Neutrophil (primary cell): ENCODE results near the gene MGME1.

Experiments used
- H3K27ac ChIP-seq: fragments of 200-600 bp; sonication (generic); 2 replicates; pipeline ENCODE4 v1.5.1; 2016; ENCODE audit warnings: mild to moderate bottlenecking, moderate library complexity
- H3K27me3 ChIP-seq: fragments of 200-600 bp; sonication (generic); 2 replicates; pipeline ENCODE4 v1.6.0; 2016; ENCODE audit warnings: mild to moderate bottlenecking
- H3K36me3 ChIP-seq: fragments of 200-600 bp; sonication (generic); 2 replicates; pipeline ENCODE4 v1.5.1; 2017
- H3K4me1 ChIP-seq, 2 experiments: fragments of 200-600 bp in 1 of 2; sonication (generic) in 1 of 2; 1 replicate in 1 of 2; 2 replicates in 1 of 2; pipeline versions ENCODE4 v1.5.1 to v1.6.1; 2013 to 2016; ENCODE audit warnings: low read depth in 1 of 2, low read length in 1 of 2, mild to moderate bottlenecking in 1 of 2, moderate library complexity in 1 of 2; ENCODE audit not compliant: control insufficient read depth in 1 of 2, insufficient read depth in 1 of 2
- H3K4me3 ChIP-seq, 2 experiments: fragments of 200-600 bp in 1 of 2; sonication (generic) in 1 of 2; 1 replicate in 1 of 2; 2 replicates in 1 of 2; pipeline ENCODE4 v1.5.1; 2013 to 2016; ENCODE audit warnings: low read depth in 1 of 2, low read length in 1 of 2, mild to moderate bottlenecking in 1 of 2, moderate library complexity in 1 of 2
- H3K9me3 ChIP-seq: fragments of 200-600 bp; sonication (generic); 2 replicates; pipeline ENCODE4 v1.5.1; 2016
- TF ChIP-seq, protein P1 (sequence below): fragments of 200-600 bp; sonication (generic); IDR thresholded peaks from 2 replicates; pipeline ENCODE4 v1.5.1; 2016; ENCODE audit warnings: antibody characterized with exemption

Gene MGME1

DNA sequence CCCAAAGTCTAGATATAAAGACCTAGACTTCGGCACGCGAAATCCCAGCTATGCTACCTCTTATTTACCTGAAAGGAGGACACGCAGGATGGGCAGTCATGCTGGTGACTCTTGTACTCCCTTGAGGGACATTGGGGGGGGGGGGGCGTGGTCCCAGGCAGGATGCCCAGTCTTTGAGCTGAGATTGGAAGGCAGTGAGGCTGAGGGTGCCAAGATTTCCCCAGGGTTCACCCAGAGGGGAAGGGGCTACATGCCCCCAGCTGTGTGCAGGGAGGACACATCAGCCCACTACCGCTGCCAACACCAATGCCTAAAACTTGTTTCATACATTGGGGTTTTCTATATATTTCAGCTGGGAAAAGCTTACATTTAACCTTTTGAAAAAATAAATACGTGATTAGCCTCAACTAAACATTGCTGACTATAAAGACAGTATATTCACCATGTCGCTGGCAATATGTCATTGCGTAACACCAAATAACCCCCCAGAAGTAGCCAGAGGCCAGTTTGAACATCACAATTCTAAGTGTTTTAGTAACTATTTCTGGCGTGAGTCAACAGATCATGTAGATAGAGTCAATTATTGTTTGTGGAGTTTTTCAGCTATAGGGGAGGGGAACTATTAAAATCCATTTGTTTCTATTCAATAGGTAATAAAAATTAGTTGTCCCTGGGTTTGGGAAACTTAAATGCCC is 21.6 kb downstream of the MGME1 start:
- Histone ChIP-seq H3K27ac (no peak overlapping the region), H3K36me3 (peaks cover 45% of the 10 kb centered on the region), H3K4me1 (peaks cover 9 to 11% of the 10 kb centered on the region in 2 experiments), H3K27me3 (no peaks in the 10 kb centered on the region), H3K4me3 (no peak overlapping the region), H3K9me3 (no peaks in the 10 kb centered on the region)
- TF ChIP-seq, protein P1, sequence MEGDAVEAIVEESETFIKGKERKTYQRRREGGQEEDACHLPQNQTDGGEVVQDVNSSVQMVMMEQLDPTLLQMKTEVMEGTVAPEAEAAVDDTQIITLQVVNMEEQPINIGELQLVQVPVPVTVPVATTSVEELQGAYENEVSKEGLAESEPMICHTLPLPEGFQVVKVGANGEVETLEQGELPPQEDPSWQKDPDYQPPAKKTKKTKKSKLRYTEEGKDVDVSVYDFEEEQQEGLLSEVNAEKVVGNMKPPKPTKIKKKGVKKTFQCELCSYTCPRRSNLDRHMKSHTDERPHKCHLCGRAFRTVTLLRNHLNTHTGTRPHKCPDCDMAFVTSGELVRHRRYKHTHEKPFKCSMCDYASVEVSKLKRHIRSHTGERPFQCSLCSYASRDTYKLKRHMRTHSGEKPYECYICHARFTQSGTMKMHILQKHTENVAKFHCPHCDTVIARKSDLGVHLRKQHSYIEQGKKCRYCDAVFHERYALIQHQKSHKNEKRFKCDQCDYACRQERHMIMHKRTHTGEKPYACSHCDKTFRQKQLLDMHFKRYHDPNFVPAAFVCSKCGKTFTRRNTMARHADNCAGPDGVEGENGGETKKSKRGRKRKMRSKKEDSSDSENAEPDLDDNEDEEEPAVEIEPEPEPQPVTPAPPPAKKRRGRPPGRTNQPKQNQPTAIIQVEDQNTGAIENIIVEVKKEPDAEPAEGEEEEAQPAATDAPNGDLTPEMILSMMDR: no peak

DNA sequence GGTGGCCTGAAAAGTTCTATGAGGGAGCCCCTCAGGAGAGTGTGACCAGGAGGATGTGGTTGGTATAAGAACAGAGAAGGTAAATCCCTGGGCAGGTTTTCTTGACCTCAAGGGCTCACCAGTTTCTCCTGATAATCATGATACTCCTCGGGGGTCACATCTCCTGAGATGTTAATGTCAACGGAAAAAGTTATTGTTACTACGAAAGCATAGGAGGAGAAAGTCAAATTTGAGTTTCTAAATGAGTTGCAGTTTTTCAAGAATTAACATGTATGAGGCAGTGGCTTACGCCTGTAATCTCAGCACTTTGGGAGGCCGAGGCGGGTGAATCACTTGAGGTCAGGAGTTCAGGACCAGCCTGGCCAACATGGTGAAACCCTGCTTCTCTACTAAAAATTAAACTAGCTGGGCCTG is 23.4 kb downstream of the MGME1 start:
- Histone ChIP-seq H3K36me3 (peaks cover 45% of the 10 kb centered on the region), H3K4me1 (peaks cover 0 to 7% of the 10 kb centered on the region in 2 experiments), H3K9me3 (no peaks in the 10 kb centered on the region), H3K27ac (no peak overlapping the region), H3K27me3 (no peaks in the 10 kb centered on the region), H3K4me3 (no peak overlapping the region)
- TF ChIP-seq, protein P1: no peak

DNA sequence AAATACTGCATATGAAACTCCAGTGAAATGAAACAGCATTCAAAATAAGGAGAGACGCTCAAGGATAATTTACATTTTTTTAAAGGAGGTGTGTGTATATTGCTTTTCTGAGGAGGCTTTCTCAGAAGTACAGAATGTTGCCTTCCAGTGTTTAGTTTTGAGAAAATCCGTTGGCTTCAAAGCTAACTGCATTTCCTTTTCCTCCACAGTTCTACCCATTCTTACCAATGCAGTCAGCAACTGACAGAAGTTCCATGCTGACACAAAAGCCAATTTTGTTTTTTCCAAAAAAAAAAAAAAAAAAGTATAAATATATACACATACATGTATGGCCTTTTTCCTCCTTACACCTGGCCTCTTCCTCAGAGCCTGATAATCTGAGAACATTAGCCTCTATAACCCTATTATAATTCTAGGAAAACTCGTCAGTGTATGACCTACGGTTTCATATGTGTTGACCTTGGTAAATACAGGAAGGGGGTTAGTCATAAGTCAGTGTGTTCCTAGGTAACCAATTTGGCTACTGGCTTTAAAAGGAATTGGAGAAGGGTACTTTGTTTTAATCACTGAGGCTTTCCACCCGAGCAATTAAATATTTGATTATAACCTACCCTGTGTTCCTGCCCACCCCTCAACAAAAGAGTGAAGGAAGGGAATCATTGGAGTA is 24.2 kb downstream of the MGME1 start:
- Histone ChIP-seq H3K36me3 (peaks cover 39% of the 10 kb centered on the region), H3K4me1 (peaks cover 0 to 7% of the 10 kb centered on the region in 2 experiments), H3K27ac (no peak overlapping the region), H3K27me3 (no peaks in the 10 kb centered on the region), H3K9me3 (no peaks in the 10 kb centered on the region), H3K4me3 (no peak overlapping the region)
- TF ChIP-seq, protein P1: no peak

DNA sequence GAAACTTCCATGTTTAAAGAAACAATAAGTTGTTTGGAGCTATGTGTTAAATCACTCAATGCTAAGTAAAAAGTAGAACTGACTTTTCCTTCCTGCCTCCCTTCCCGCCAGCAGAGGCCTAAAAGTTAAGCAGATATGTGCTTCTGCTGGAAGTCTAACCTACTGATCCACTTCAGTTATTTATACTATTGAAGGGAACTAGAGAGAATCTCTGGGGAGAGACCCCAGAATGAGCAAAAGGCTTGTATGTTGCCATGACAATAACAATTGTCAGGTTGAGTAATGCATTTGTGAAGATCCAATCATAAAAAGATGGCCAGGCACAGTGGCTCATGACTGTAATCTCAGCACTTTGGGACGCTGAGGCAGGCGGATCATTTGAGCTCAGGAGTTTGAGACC is 24.7 kb downstream of the MGME1 start:
- H3K9me3 ChIP-seq: no peaks in the 10 kb centered on the region
- TF ChIP-seq, protein P1: no peak
- peaks cover 0 to 7% of the 10 kb centered on the region in 2 experiments for H3K4me1 ChIP-seq
- no peak overlapping the region for H3K27ac ChIP-seq
- no peaks in the 10 kb centered on the region for H3K27me3 ChIP-seq
- no peak overlapping the region for H3K4me3 ChIP-seq
- H3K36me3 ChIP-seq: peaks cover 34% of the 10 kb centered on the region

DNA sequence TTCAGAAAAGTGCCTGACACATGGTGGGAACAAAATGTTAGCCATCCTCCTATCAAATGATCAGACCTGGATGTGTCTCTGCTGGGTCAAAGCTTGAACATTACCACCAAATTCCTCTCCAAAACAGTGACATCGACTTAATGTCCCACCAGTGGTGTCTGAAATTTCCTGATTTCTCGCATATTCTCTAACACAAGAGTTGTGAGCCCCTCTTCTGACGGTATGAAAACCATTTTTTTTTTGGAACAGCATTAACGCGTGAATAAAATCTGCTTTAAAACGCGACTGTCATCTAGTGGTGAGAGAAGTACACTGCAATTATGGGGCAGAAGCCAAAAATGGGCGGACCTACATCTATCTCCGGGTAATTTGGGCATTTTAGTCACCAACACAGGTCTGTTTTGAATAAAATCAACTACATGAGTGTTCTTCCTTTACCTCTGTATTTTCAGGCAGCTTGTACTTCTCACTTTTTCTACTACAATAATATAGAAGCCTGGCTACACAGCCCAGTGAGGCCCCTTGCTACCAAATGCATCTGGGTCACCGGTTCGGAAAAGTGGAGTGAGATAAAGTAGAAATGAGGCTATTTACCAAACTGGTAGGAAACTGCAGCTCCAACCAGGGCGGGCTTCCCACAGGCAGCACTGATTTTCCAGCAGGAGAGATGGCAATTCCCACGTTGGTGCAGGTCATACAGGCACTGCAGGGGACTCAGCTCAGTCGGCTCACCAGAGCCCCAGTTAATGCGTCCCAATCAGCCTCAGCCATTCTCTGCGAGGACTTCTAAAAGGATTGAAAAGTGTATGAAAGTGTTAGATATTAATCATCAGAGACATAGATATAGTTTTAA is 27.4 kb downstream of the MGME1 start:
- TF ChIP-seq, protein P1: peak; percentile 92
- H3K36me3 ChIP-seq: peaks cover 8% of the 10 kb centered on the region
- no peaks in the 10 kb centered on the region for H3K27me3 ChIP-seq
- H3K4me3 ChIP-seq: no peak overlapping the region
- H3K4me1 ChIP-seq: peaks cover 0 to 7% of the 10 kb centered on the region in 2 experiments
- no peaks in the 10 kb centered on the region for H3K9me3 ChIP-seq
- H3K27ac ChIP-seq: no peak overlapping the region
